DMS 273 (cell line): Measurements from ENCODE around the gene C6orf52.
"Not testable (repeated sequence)": the region's sequence is repeated elsewhere in the genome, so short reads cannot be mapped to it uniquely, and the experiment has no call there.

Experiments used
- DNase-seq: peaks from one replicate; lab custom pipeline; 2025; ENCODE audit not compliant: unreplicated experiment; lab: John Stamatoyannopoulos, UW

The C6orf52 gene

GRCh38 chr6:10694302-10695085, at the start of gene C6orf52, which contains the start of gene PAK1IP1:
C6orf52 (minus strand) TSS chr6:10694616; CDS start chr6:10687550, 7,066 bp downstream.
PAK1IP1 (plus strand) TSS chr6:10694972; CDS start chr6:10694986, 14 bp downstream.
- DNase-seq = peak; percentile 98

- DNase-seq = no peak
Measured at GRCh38 chr6:10743515-10743914, 49.1 kb upstream of the C6orf52 start.

- DNase-seq = no peak
Measured at GRCh38 chr6:10742251-10742650, 47.8 kb upstream of the C6orf52 start.

GRCh38 chr6:10741643-10742042, 47.2 kb upstream of the C6orf52 start:
- not testable (repeated sequence) for DNase-seq

DNA sequence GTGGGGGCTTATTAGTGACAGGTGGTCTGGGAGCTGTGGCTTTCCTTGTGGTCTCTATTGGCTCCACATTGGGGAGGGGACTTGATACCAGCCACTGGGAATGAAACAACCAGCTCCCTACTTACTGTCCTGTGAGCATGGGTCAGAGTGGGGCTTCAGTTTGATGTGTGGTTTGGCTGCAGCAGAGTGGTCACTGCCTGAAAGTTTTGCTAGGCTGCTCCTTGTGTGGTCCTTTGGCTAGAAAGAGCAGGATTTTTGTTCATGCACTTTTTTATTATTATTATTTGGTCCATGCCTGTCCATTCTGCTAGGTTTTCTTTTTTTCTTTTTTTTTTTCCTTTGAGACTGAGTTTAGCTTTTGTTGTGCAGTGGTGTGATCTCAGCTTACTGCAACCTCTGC, 45.6 kb upstream of the C6orf52 start:
- DNase-seq = no peak

DNA sequence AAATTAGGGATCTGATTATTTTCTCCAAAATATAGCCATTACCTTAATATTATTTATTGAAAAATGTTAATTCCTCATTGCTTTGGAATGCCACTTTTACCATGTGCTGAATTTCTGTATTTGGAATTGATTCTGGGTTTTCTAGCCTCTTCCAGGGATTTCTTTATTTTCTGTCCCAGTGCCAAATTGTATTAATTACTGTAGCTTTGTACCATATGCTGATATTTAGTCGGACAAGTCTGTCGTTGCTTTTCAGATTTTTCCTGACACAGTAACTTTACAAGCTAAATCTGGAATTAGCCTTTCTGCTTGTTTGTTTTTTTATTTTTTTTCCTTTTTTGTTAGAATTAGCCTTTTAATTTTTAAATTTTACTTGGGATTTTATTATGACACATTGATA, 42.3 kb upstream of the C6orf52 start:
- peak; percentile 59 for DNase-seq

- no peak for DNase-seq
Measured at GRCh38 chr6:10733863-10734262, 39.4 kb upstream of the C6orf52 start.

GRCh38 chr6:10733151-10733715, 38.8 kb upstream of the C6orf52 start:
- peak; percentile 13 for DNase-seq

GRCh38 chr6:10730254-10730653, 35.8 kb upstream of the C6orf52 start:
- no peak for DNase-seq

GRCh38 chr6:10725716-10726115, 31.3 kb upstream of the C6orf52 start:
- no peak for DNase-seq

DNA sequence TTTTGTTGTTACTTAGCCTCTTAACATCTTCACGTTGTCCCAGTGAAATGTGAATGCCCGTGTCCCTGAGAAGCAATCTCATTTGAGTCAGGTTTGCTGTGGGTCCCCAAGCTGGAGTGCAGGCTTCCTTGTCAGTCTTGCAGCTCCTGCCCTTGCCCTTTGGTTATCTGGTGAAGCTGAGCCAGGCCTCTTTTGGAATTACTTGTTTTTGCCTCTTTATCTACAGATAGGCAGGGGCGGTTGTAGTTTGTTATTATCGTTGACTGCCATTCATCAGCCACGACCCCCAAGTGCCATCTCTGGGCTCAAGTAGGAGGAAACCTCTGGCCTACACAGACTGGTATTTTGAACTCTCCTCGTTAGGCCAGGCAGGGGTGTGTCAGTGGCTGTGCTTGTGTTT, 30.6 kb upstream of the C6orf52 start:
- no peak for DNase-seq

GRCh38 chr6:10723567-10723881, 29.1 kb upstream of the C6orf52 start:
- no peak for DNase-seq

DNA sequence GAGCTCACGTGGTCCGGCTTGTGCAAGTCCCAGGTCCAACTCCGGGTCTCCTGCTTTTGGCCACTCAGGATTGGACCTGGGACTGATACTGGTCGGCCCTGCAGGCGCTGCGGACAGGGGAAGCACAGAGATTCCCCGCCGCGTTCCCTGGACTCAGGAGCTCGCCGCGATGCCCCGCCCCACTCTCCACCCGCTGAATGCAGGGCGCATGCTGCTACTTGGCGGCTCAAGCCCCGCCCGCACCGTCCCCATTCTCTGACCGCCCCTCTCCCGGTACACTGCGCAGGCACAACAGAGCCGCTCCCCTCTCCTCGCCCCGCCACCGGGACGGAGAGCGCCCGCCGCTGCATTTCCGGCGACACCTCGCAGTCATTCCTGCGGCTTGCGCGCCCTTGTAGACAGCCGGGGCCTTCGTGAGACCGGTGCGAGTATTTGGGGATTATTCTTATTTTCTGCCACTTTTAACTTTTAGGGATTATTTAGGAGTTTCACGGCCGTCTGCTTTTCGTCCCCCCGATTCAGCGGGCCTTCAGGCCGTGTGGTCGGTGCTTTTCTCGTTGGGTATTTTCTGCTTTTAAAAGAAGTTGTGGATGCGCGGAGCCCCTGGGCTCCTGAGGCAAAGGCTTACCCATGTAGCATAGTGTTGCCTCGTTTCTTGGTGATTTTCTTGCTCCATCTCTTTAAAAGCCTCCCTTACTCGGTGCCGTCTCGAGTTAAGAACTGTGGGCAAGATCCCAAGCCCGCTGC, 28.6 kb upstream of the C6orf52 start, which contains the start of gene TMEM14C:
Gene TMEM14C, plus strand, starts transcription at position 251 of the 747 bp plus-strand sequence. CDS start 1,544 bp downstream, outside the sequence.
- peak; percentile 97 for DNase-seq

- DNase-seq = no peak
Measured at GRCh38 chr6:10722570-10722819, 28.1 kb upstream of the C6orf52 start.

DNA sequence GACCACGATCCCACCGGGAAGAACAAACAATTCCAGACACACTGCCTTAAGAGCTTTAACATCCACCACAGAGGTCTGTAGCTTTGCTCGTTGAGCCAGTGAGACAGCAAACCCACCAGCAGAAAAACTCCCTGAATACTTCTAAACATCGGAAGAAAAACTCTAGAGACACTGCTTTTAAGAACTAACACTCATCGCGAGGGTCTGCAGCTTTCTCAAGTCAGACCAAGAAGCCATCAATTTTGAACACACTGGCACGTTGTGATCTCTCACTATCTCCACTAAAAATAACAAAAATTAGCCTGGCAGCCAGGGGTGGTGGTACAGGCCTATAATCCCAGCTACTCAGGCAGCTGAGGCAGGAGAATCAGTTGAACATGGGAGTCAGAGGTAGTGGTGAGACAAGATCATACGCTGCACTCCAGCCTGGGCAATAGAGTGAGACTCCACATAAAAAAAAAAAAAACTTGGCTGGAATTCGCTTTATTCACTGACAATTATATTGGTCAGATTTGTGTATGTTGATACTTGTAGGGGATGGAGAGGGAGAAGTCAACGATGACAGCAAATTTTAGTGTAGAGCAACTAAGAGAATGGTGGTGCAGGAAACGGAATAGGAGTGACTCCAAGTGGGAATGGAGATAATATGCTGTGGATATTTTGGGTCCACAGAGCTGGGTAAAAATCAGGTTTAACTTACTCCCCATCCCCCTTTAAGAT, 27.6 kb upstream of the C6orf52 start:
- DNase-seq = no peak

DNA sequence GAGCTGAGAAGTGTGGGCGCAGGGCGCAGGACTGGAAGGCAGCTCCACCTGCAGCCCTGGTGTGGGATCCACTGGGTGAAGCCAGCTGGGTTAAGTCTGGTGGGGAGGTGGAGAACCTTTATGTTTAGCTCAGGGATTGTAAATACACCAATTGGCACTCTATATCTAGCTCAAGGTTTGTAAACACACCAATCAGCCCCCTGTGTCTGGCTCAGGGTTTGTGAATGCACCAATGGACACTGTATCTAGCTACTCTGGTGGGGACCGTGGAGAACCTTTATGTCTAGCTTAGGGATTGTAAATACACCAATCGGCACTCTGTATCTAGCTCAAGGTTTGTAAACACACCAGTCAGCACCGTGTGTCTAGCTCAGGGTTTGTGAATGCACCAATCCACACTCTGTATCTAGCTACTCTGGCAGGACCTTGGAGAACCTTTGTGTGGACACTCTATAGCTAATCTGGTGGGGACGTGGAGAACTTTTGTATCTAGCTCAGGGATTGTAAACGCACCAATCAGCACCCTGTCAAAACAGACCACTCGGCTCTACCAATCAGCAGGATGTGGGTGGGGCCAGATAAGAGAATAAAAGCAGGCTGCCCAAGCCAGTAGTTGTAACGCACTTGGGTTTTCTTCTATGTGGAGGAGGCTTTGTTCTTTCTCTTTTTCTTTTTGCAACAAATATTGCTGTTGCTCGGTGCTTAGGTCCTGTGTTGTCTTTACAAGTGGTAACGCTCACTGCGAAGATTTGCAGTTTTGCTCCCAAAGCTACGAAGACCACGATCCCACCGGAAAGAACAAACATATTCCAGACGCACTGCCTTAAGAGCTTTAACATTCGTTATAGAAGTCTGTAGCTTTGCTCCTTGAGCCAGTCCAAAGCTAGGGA, 26.8 kb upstream of the C6orf52 start:
- peak; percentile 37 for DNase-seq

GRCh38 chr6:10720265-10720959, 26.0 kb upstream of the C6orf52 start:
- peak; percentile 74 for DNase-seq

DNA sequence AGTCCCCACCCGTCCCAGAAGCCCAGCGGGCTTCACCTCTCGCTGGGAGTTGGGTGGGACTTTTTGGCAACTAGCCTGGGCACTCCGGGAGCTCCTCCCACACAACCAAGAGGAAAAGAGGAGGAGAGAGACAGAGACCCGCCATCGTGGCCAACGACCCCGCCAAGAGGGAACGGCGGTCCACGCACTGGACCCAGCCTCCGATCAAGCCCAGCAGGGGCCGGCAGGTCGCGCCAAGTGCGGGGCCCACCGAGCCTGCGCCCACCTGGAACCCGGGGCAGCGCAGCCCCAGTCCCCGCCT, 25.5 kb upstream of the C6orf52 start:
- no peak for DNase-seq

- DNase-seq = peak; percentile 50
Measured at GRCh38 chr6:10719296-10719963, 25.0 kb upstream of the C6orf52 start.

DNA sequence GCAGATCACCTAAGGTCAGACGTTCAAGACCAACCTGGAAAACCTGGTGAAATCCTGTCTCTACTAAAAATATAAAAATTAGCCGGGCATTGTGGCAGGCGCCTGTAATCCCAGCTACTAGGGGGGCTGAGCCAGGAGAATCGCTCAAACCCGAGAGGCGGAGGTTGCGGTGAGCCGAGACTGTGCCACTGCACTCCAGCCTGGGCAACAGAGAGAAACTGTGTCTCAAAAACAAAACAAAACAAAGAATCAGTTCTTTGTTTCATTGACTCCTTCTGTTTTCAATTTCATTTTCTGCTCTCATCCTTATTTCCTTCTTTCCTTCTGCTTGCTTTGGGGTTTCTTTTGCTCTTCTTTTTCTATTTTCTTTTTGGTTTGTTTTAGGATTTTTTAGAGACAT, 19.5 kb upstream of the C6orf52 start:
- DNase-seq = no peak
